OCI-LY3 (cell line): Measurements from ENCODE around the gene ZBTB43.

Source experiments
- EZH2phosphoT487 ChIP-seq: fragments of 200-600 bp; shearing (Covaris generic); IDR thresholded peaks from 2 replicates; pipeline ENCODE4 v1.6.1; 2018; ENCODE audit warnings: antibody characterized with exemption, mixed run types, low read depth
- TF ChIP-seq, protein P1 (sequence below): fragments of 200-600, 300-600 bp; sonication (generic); IDR thresholded peaks from 2 replicates; pipeline ENCODE4 v1.5.1; 2014; ENCODE audit warnings: antibody characterized with exemption, low read length, low read depth

DNA sequence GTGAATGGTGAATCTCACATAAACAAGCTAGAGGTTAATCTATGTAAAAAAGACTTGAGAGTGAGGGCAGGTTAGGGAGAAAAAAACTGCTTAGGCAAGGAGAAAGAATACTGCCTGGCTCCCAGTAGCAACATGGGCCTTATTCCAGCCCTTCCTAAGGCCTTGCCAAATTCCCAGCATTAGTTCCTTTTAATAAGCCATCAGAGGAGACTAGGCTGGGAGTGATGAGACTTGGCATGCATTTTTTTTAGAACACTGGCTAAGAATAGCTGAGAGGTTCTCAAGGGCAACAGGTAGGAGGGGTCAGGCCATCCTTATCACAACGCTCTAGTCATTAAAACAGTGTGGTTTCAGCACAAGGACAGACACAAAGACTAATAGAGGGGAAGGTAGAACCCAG is 20.9 kb upstream of the ZBTB43 start:
- TF ChIP-seq, protein P1, sequence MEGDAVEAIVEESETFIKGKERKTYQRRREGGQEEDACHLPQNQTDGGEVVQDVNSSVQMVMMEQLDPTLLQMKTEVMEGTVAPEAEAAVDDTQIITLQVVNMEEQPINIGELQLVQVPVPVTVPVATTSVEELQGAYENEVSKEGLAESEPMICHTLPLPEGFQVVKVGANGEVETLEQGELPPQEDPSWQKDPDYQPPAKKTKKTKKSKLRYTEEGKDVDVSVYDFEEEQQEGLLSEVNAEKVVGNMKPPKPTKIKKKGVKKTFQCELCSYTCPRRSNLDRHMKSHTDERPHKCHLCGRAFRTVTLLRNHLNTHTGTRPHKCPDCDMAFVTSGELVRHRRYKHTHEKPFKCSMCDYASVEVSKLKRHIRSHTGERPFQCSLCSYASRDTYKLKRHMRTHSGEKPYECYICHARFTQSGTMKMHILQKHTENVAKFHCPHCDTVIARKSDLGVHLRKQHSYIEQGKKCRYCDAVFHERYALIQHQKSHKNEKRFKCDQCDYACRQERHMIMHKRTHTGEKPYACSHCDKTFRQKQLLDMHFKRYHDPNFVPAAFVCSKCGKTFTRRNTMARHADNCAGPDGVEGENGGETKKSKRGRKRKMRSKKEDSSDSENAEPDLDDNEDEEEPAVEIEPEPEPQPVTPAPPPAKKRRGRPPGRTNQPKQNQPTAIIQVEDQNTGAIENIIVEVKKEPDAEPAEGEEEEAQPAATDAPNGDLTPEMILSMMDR, result no peak
- TF ChIP-seq EZH2phosphoT487, result no peak
